IPS-11a (cell line): ENCODE measurements around the gene GRIPAP1.

Experiments used
- H3K4me3 ChIP-seq: one replicate; pipeline ENCODE4 v1.5.1; 2013; ENCODE audit warnings: low read depth, low read length, control low read depth

Gene GRIPAP1

GRCh38 chrX:48927736-48928382 lies 74.2 kb downstream of the GRIPAP1 start:
- H3K4me3 ChIP-seq, result no peak overlapping the region

- H3K4me3 ChIP-seq, result no peak overlapping the region
Measured at GRCh38 chrX:48927123-48927522, 74.9 kb downstream of the GRIPAP1 start.

GRCh38 chrX:48924270-48924669 lies 77.8 kb downstream of the GRIPAP1 start:
- no peak overlapping the region for H3K4me3 ChIP-seq

GRCh38 chrX:48923771-48924170 lies 78.3 kb downstream of the GRIPAP1 start:
- H3K4me3 ChIP-seq, result no peak overlapping the region
